K562 (cell line): Measurements from ENCODE around the gene HOXB6. TPM values are rescaled to one million over a fixed set of nuclear protein-coding genes. Genes with fewer than 3 reads are reported as not detected.

Experiments used
- ATAC-seq: fragments of 200-7000 bp; cut with Tn5 transposase; 3 replicates; pipeline ENCODE4 v1.9.1; 2020; ENCODE audit warnings: moderate library complexity
- BruUV-seq: library from RNA; stranded (reverse); fragments of 400-500 nt; replicated peaks from 2 replicates; lab custom pipeline; 2021; lab: Mats Ljungman, UMichigan
- CTCF ChIA-PET: fragments of 300-600 bp; formaldehyde crosslinking; extraction: SDS; loops from one replicate; lab custom pipeline; 2021; ENCODE audit warnings: low intra/inter-chr PET ratio; lab: Yijun Ruan, JAX
- POLR2A ChIA-PET: fragments of 300-600, 350-650 bp; sonication (Branson Sonifier 250); formaldehyde crosslinking; extraction: SDS; loops from one replicate; lab custom pipeline; 2021; ENCODE audit warnings: antibody characterized with exemption, inconsistent platforms; lab: Yijun Ruan, JAX
- DNase-seq, 4 experiments: peaks; one replicate each; pipeline versions ENCODE4 v3.0.0 to v3.0.0-alpha.2; 2011 to 2018; ENCODE audit warnings: low spot score in 3 of 4, mixed read lengths in 3 of 4; ENCODE audit errors: extremely low read depth in 1 of 4
- FAIRE-seq: peaks from 2 replicates; lab custom pipeline; 2011; peaks lifted over from hg19 to GRCh38; lab: Jason Lieb, UNC
- H2AFZ ChIP-seq: 2 replicates; pipeline ENCODE4 v1.6.0; 2011; ENCODE audit warnings: low read depth, low read length, control low read depth, inconsistent platforms
- H3K27ac ChIP-seq: fragments of 200-600 bp; 3 replicates; pipeline ENCODE4 v1.8.0; 2011; ENCODE audit warnings: low read depth, mild to moderate bottlenecking, control low read depth, inconsistent platforms, low read length, moderate library complexity, mixed read lengths; ENCODE audit errors: extremely low read depth
- H3K27me3 ChIP-seq, 2 experiments: fragments of 300-600 bp in 1 of 2; 2 replicates in 1 of 2; 3 replicates in 1 of 2; pipeline versions ENCODE4 v1.6.0 to v1.8.0; 2011; ENCODE audit warnings: inconsistent platforms in 2 of 2, low read length in 2 of 2, mild to moderate bottlenecking in 1 of 2, mixed read lengths in 1 of 2, moderate library complexity in 1 of 2; ENCODE audit not compliant: control insufficient read depth in 2 of 2, insufficient read depth in 2 of 2
- H3K36me3 ChIP-seq: fragments of 300-600 bp; 3 replicates; pipeline ENCODE4 v1.8.0; 2011; ENCODE audit warnings: mild to moderate bottlenecking, low read length, inconsistent platforms; ENCODE audit not compliant: control insufficient read depth, insufficient read depth
- H3K4me1 ChIP-seq, 2 experiments: fragments of 200-600 bp in 1 of 2; replicated peaks in 1 of 2; 2 replicates in 1 of 2; 3 replicates in 1 of 2; pipeline versions ENCODE4 v1.5.1 to v1.8.0; 2011; ENCODE audit warnings: inconsistent platforms in 2 of 2, low read length in 2 of 2, mild to moderate bottlenecking in 1 of 2, mixed read lengths in 1 of 2, moderate library complexity in 1 of 2; ENCODE audit not compliant: control insufficient read depth in 2 of 2, insufficient read depth in 2 of 2
- H3K4me2 ChIP-seq: 2 replicates; pipeline ENCODE4 v1.6.1; 2011; ENCODE audit warnings: low read length, control low read depth, inconsistent platforms, mixed read lengths; ENCODE audit not compliant: insufficient read depth
- H3K4me3 ChIP-seq: fragments of 200-600 bp; sonication (generic), shearing (Covaris generic); 2 replicates; pipeline ENCODE4 v1.5.1; 2016; ENCODE audit warnings: control low read depth, inconsistent platforms
- H3K79me2 ChIP-seq: fragments of 200-600 bp; 3 replicates; pipeline ENCODE4 v1.8.0; 2011; ENCODE audit warnings: low read length, inconsistent platforms; ENCODE audit not compliant: control insufficient read depth, insufficient read depth
- H3K9ac ChIP-seq, 2 experiments: 2 replicates each; pipeline versions ENCODE4 v1.6.0 to v1.6.1; 2011; ENCODE audit warnings: low read depth in 2 of 2, low read length in 2 of 2, control low read depth in 1 of 2, inconsistent platforms in 1 of 2, mild to moderate bottlenecking in 1 of 2, mixed read lengths in 1 of 2; ENCODE audit not compliant: insufficient read depth in 1 of 2
- H3K9me1 ChIP-seq: one replicate; pipeline ENCODE4 v1.6.0; 2011; ENCODE audit warnings: inconsistent platforms, mild to moderate bottlenecking, low read length, moderate library complexity; ENCODE audit not compliant: control insufficient read depth, insufficient read depth
- H3K9me3 ChIP-seq: replicated peaks from 2 replicates; pipeline ENCODE4 v1.5.1; 2011; ENCODE audit warnings: low read depth, low read length, inconsistent platforms; ENCODE audit not compliant: control insufficient read depth, insufficient read depth
- H4K20me1 ChIP-seq: replicated peaks from 2 replicates; pipeline ENCODE4 v1.6.1; 2011; ENCODE audit warnings: low read length, inconsistent platforms, mixed read lengths; ENCODE audit not compliant: control insufficient read depth, insufficient read depth
- ADNP ChIP-seq: fragments of 200-800 bp; sonication (Bioruptor generic); IDR thresholded peaks from 2 replicates; pipeline ENCODE4 v1.6.1; 2016; ENCODE audit warnings: missing genetic modification characterization, missing compliant biosample characterization
- CBX8 ChIP-seq: fragments of 200-600 bp; sonication (generic); IDR thresholded peaks from 2 replicates; pipeline ENCODE4 v1.6.1; 2012; ENCODE audit warnings: borderline replicate concordance, mixed run types, low read depth, mild to moderate bottlenecking, moderate library complexity, mixed read lengths, low read length, control low read depth, inconsistent platforms; ENCODE audit not compliant: poor library complexity, severe bottlenecking; ENCODE audit errors: extremely low read depth
- E2F3 ChIP-seq: fragments of 250-450 bp; sonication (Bioruptor Pico); IDR thresholded peaks from 2 replicates; pipeline ENCODE4 v1.4.0; 2020; ENCODE audit warnings: mild to moderate bottlenecking
- MTA1 ChIP-seq: fragments of 450-650 bp; IDR thresholded peaks from 2 replicates; pipeline ENCODE4 v1.6.1; 2017; ENCODE audit warnings: borderline replicate concordance
- SNRNP70 ChIP-seq: fragments of 200-400 bp; formaldehyde crosslinking; optimal IDR thresholded peaks from 2 replicates; pipeline ENCODE3; 2017; ENCODE audit warnings: low read depth, low read length
- TRIM24 ChIP-seq, 2 experiments: fragments of 450-650 bp; IDR thresholded peaks; 2 replicates each; pipeline ENCODE4 v1.6.1; 2016
- ZNF347 ChIP-seq: fragments of 450-650 bp; formaldehyde crosslinking; IDR thresholded peaks from 2 replicates; pipeline ENCODE4 v1.4.0; 2020; ENCODE audit warnings: low read depth, mild to moderate bottlenecking, moderate library complexity
- WGBS: fragments of 100-300 bp; shearing (Covaris generic); methylation state at CpG from one replicate; pipeline ENCODE4 v1.1.6; 2016; ENCODE audit warnings: low coverage, mixed read lengths; ENCODE audit not compliant: insufficient coverage; ENCODE audit errors: missing lambda C conversion rate; 5-methylcytosine and 5-hydroxymethylcytosine counted together
- in situ Hi-C: fragments of 300-500 bp; cut with MboI; formaldehyde crosslinking; loops from 4 replicates; pipeline ENCODE4 v1.15.0; 2018; ENCODE audit warnings: inconsistent platforms, mixed read lengths
- intact Hi-C: fragments of 100-400 bp; cut with micrococcal nuclease; formaldehyde crosslinking; loops from 2 replicates; pipeline ENCODE4 v1.14.2; 2022
- polyA plus RNA-seq, 8 experiments: library from polyadenylated mRNA; depleted of rRNA in 4 of 8; stranded (reverse) in 5 of 8; unstranded in 3 of 8; fragments of >200 nt; fragmentation: Nextera tagmentation in 2 of 8; fragmentation: Illumina TruSeq in 1 of 8; extraction: Ambion mirVana in 2 of 8; extraction: Trizol in 1 of 8; gene quantifications; 2 replicates each; pipeline versions ENCODE4 v1.2.1 to v1.2.3, GENCODE V29; 2011 to 2014; ENCODE audit warnings: inconsistent platforms in 1 of 8, missing spikeins in 1 of 8
- total RNA-seq, 7 experiments: library from RNA; depleted of rRNA in 6 of 7; stranded (reverse); fragments of >200 nt in 6 of 7; fragmentation: Illumina TruSeq in 2 of 7; extraction: Trizol in 2 of 7; gene quantifications; 2 replicates each; pipeline versions ENCODE4 v1.2.1 to v1.2.3, GENCODE V29; 2011 to 2021; ENCODE audit warnings: low replicate concordance in 1 of 7

Gene HOXB6
- total and polyA plus RNA-seq, 9 of the 15 experiments (the other 6 are each of a cell fraction or from before 2014, with no cell fraction given) = 1.2 to 14.8 (median 4.9) TPM

DNA sequence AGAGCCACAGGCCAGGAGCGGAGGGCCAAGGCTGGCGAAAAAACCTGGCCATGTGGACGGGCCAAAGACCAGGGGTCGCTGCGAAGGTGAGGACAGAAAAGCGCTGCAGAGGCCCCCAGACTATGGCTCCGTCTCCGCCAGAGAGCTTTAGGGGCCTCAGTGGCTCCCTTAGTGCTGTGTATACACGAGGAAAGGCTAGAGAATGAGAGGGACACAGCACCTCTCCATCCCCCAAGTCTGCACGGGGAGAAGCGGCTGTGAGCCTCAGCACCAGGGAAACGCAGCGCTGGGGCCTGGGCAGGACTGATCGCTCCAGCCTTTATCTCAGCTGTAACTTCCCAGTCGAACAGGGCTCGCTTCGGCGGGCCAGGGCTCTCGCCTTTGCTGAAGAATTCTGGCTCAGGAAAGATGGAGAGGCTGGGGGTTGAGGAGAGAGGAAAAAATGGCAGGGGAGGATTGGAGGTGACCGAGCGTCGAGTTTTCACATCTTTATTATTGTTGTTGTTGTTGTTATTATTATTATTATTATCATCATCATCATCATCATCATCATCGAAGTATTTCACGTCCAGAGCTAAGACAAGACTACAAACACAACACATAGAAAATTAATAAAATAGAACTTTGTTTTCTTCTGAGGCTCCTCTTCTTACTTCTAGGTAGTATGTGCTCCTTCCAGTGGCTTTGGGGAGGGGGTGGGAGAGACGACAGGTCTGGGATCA, 9.3 kb downstream of the HOXB6 start:
- Histone ChIP-seq H3K27me3 (no peaks in the 10 kb centered on the region), H3K27ac (no peak overlapping the region), H3K36me3 (no peaks in the 10 kb centered on the region; the same call in 2 of the 3 replicates), H3K9me3 (no peaks in the 10 kb centered on the region), H3K79me2 (peaks cover 20% of the 10 kb centered on the region), H3K9ac (no peak overlapping the region), H2AFZ (no peak overlapping the region), H3K4me2 (no peak overlapping the region), H4K20me1 (no peaks in the 10 kb centered on the region), H3K4me1 (peaks cover 20 to 49% of the 10 kb centered on the region in 2 experiments), H3K9me1 (no peaks in the 10 kb centered on the region)
- FAIRE-seq (no peak), DNase-seq (no peak)
- intact Hi-C loops = no loop called here
- ChIA-PET POLR2A (interaction anchor here (0.7 kb wide), 1 partner anchor 67 kb away, joined by 3 read pairs; no protein-coding TSS in a partner anchor), CTCF (interaction anchor here (0.5 kb wide), 2 partner anchors 380 to 706 kb away, joined by 3 to 5 read pairs; no protein-coding TSS in a partner anchor)
- no TSS peak for BruUV-seq
- 81% methylated on average over 22 of the region's 25 CpGs for WGBS
- TF ChIP-seq SNRNP70 = no peak
- no peak for TF ChIP-seq CBX8
- no peak for TF ChIP-seq ZNF347 (CRISPR knock-in tag)
- no peak for TF ChIP-seq E2F3 (CRISPR knock-in tag)
- no peak for TF ChIP-seq TRIM24 (IDR thresholded peaks at IDR 0.05)
- TF ChIP-seq ADNP = no peak
- TF ChIP-seq MTA1 = no peak
- TF ChIP-seq, all 486 proteins: peak for 0
- H3K4me3 ChIP-seq = no peak overlapping the region
- in situ Hi-C loops = no loop called here
- ATAC-seq = no peak
